Type B pancreatic cell (in vitro differentiated cells): ENCODE results near the gene NENF. TPM values are rescaled to one million over a fixed set of nuclear protein-coding genes. Genes with fewer than 3 reads are reported as not detected.

Experiments
- DNase-seq: peaks from one replicate; pipeline ENCODE4 v3.0.0; 2021; ENCODE audit warnings: mixed read lengths; ENCODE audit not compliant: unreplicated experiment; ENCODE audit errors: extremely low spot score
- H3K27ac Mint-ChIP-seq: 2 replicates; pipeline ENCODE4 v1.8.0; 2021; ENCODE audit warnings: mild to moderate bottlenecking, mixed read lengths
- H3K27me3 Mint-ChIP-seq: 2 replicates; pipeline ENCODE4 v1.8.0; 2021; ENCODE audit warnings: mixed read lengths
- H3K36me3 Mint-ChIP-seq: 2 replicates; pipeline ENCODE4 v1.8.0; 2021; ENCODE audit warnings: mixed read lengths
- H3K4me1 Mint-ChIP-seq: one replicate; pipeline ENCODE4 v1.8.0; 2021; ENCODE audit warnings: mixed read lengths; ENCODE audit not compliant: unreplicated experiment
- H3K4me3 Mint-ChIP-seq: 2 replicates; pipeline ENCODE4 v1.8.0; 2021; ENCODE audit warnings: mild to moderate bottlenecking, mixed read lengths
- H3K9me3 Mint-ChIP-seq: 2 replicates; pipeline ENCODE4 v1.8.0; 2021; ENCODE audit warnings: mixed read lengths
- total RNA-seq: library from RNA; stranded (reverse); gene quantifications from 2 replicates; pipeline ENCODE4 v1.2.1, GENCODE V29; 2021; ENCODE audit warnings: low replicate concordance
- TF ChIP-seq, protein P1 (sequence below): fragments of 200-600 bp; sonication (generic); conservative IDR thresholded peaks from 2 replicates; pipeline ENCODE4 v1.5.0; 2021; ENCODE audit warnings: antibody characterized with exemption, mild to moderate bottlenecking

The NENF gene
- total RNA-seq, 1 donor from 2014 or later: 48.9 TPM

DNA sequence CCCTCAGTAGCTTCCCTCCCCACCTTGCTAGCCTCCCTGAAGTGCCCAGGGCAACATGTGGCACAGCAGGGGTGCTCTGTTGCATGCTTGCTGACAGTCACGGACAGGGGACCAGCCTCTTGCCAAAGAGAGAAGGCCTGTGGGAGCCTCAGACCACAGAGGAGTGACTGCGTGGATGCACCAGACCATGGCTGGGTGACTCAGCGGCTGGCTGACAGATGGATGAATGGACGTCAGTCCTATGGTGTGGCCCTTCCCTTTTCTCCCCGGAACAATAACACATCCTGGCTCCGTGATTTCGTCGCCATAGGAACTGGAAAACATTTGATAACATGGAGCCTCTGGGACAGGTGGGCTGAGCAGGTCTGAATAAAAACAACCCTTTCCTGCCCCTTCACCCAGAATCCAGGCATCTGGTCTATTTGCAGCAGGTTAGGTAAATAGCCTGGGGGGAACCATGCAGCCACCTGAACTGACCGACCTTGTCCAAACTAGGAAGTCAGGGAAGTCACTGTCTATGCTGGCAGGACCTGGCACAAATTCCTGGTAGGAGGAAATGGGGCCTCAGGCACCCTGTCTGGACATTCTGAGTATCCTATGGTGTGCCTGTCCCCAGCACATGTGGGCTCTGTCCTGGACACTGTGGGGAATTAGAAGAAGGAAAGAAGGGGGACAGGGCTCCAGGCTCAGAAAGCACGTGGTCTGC is 53.3 kb downstream of the NENF start:
- peak overlapping the region; percentile 95 for H3K27ac Mint-ChIP-seq

DNA sequence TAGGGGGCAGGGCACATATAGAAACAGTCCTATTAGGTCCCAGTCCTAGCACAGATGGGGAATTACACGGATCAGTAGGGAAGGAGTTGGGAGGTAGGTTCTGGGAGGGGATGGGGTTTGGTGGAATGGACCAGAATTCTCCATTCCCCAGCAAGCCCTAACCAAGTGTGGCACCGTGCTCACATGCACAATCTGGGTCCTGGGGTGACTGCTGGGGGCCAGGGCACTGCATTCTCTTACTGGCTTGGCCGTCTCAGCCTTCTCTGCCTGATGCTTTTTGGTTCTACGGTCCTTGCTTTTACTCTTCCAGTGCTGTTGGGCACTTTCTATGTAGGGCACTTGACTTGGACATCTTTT is 53.9 kb downstream of the NENF start:
- H3K4me1 Mint-ChIP-seq: peaks cover 42% of the 10 kb centered on the region
- DNase-seq: no peak
- peak overlapping the region; percentile 95 for H3K27ac Mint-ChIP-seq
- peak overlapping the region; percentile 65 for H3K4me3 Mint-ChIP-seq
- no peaks in the 10 kb centered on the region for H3K9me3 Mint-ChIP-seq
- TF ChIP-seq, protein P1, sequence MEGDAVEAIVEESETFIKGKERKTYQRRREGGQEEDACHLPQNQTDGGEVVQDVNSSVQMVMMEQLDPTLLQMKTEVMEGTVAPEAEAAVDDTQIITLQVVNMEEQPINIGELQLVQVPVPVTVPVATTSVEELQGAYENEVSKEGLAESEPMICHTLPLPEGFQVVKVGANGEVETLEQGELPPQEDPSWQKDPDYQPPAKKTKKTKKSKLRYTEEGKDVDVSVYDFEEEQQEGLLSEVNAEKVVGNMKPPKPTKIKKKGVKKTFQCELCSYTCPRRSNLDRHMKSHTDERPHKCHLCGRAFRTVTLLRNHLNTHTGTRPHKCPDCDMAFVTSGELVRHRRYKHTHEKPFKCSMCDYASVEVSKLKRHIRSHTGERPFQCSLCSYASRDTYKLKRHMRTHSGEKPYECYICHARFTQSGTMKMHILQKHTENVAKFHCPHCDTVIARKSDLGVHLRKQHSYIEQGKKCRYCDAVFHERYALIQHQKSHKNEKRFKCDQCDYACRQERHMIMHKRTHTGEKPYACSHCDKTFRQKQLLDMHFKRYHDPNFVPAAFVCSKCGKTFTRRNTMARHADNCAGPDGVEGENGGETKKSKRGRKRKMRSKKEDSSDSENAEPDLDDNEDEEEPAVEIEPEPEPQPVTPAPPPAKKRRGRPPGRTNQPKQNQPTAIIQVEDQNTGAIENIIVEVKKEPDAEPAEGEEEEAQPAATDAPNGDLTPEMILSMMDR: no peak
- H3K27me3 Mint-ChIP-seq: no peaks in the 10 kb centered on the region
- H3K36me3 Mint-ChIP-seq: no peaks in the 10 kb centered on the region

More for the DNA sequence above, 53.3 kb downstream of the NENF start:
- Mint-ChIP-seq H3K27me3 (no peaks in the 10 kb centered on the region), H3K4me3 (peak overlapping the region; percentile 65), H3K36me3 (no peaks in the 10 kb centered on the region), H3K9me3 (no peaks in the 10 kb centered on the region), H3K4me1 (peaks cover 42% of the 10 kb centered on the region)
- TF ChIP-seq, protein P1: no peak
- DNase-seq: no peak

DNA sequence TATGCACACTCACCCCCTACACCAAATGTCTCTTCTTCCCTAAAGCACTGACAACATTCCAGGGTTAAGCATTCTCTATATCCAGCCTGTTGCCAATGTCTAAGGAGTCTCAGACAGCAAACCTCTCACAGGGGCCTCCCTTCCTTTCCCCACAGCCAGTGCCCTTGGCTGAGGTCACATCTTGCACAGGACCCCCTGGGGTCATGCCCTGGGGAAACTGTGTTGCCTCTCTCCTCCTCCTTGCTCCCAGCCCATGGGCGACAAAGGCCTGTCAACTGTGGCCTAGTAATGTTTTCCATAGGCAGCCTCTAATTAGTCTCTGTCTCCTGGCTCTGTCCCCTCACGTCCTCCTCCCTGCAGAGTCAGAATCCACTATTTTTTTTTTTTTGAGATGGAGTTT is 54.6 kb downstream of the NENF start:
- H3K9me3 Mint-ChIP-seq: no peaks in the 10 kb centered on the region
- TF ChIP-seq, protein P1: no peak
- peak overlapping the region; percentile 92 for H3K27ac Mint-ChIP-seq
- no peak overlapping the region for H3K4me3 Mint-ChIP-seq
- DNase-seq: no peak
- H3K4me1 Mint-ChIP-seq: peaks cover 42% of the 10 kb centered on the region
- no peaks in the 10 kb centered on the region for H3K27me3 Mint-ChIP-seq
- no peaks in the 10 kb centered on the region for H3K36me3 Mint-ChIP-seq

DNA sequence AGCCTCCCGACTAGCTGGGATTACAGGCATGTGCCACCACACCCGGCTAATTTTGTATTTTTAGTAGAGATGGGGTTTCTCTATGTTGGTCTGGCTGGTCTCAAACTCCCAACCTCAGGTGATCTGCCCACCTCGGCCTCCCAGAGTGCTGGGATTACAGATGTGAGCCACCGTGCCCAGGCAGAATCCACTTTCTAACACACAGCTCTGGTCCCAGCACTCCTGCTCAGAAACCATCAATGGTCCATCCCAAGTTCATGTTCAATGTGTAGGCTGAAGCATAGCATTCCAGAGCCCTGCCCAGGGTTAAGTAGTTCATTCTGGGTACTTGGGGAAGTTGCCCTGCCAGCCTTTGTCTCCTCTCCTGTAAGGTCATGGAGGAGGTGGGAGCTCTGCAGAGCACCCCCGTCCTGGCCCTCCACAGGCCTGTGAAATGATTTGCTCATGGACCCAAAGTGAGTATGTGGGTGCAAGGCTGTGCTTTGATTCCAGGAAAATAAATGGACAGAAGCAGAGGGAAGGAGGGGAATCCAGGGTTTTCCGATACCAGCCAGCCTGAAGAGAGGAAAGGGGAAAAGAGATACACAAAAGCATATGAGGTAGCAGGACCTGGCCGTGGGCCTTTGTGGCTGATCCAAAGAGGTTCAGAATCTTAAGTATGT is 55.2 kb downstream of the NENF start:
- peaks cover 42% of the 10 kb centered on the region for H3K4me1 Mint-ChIP-seq

DNA sequence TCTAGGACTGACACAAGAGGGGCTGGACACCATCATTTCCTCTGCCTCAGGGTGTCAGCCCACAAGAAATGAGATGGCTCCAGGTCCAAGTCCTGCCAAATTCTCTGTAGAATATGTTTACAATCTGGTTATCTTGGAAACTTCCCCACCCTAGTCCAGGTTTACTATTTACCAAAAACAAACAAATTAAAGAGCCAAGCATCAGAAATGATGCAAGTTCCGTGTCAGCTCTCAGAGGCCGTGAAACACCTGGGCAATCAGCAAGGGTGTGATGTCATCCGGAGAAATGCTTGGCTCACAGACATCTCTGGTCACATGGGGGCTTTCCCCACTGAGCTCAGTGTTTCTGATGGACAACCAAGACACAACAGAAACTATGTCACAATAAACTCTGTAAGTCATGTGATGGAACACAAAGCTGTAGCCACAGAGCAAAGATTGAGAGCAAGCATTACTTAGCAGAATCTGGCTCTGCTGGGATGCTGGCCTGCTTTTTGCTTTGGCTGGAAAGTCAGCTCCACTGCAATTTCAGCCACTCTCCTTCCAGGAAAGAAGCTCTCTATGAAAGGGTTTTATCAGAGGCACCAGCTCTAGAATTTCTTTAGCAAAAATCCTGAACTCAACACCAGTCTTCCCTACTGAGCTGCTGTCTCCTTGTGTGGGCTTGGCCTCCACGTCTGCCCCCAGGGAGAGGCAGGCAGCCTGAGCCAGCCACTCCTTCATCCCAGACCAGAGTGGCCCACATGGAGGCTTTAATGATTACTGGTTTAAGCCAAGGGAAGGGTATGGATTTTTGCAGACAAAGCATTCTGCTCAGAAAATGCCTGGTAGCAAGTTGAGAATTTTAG is 55.9 kb downstream of the NENF start:
- DNase-seq: no peak
- Mint-ChIP-seq H3K4me1 (peaks cover 42% of the 10 kb centered on the region), H3K27ac (peak overlapping the region; percentile 92), H3K4me3 (no peak overlapping the region), H3K36me3 (no peaks in the 10 kb centered on the region), H3K27me3 (no peaks in the 10 kb centered on the region), H3K9me3 (no peaks in the 10 kb centered on the region)
- TF ChIP-seq, protein P1: no peak

More for the DNA sequence above, 55.2 kb downstream of the NENF start:
- Mint-ChIP-seq H3K27ac (peak overlapping the region; percentile 92), H3K4me3 (no peak overlapping the region), H3K36me3 (no peaks in the 10 kb centered on the region), H3K27me3 (no peaks in the 10 kb centered on the region), H3K9me3 (no peaks in the 10 kb centered on the region)
- TF ChIP-seq, protein P1: no peak
- no peak for DNase-seq
